ENCODE data around the gene KCNAB1. TPM values are rescaled to one million over a fixed set of nuclear protein-coding genes. Genes with fewer than 3 reads are reported as not detected.

KCNAB1 gene
- total and polyA plus RNA-seq, 2 experiments from 2014 or later = 0.06 to 0.70 TPM

- TF ChIP-seq CTCF (IDR thresholded peaks at IDR 0.05; ENCODE audit: low read depth, low read length) = no peak
- H3K27ac ChIP-seq = no peak overlapping the region
- H3K4me1 ChIP-seq (ENCODE audit: low read depth) = no peaks in the 10 kb centered on the region
- no peaks in the 10 kb centered on the region for H3K9me3 ChIP-seq (ENCODE audit: low read depth)
- H3K27me3 ChIP-seq = no peaks in the 10 kb centered on the region
- no peak for DNase-seq (ENCODE audit: low read depth in 1 of 2, low spot score in 1 of 2)
- no peak overlapping the region for H3K4me3 ChIP-seq
- H3K36me3 ChIP-seq = no peaks in the 10 kb centered on the region
Observed at GRCh38 chr3:156493887-156494286, 373.5 kb downstream of the KCNAB1 start.

- TF ChIP-seq CTCF (IDR thresholded peaks at IDR 0.05; ENCODE audit: low read depth, low read length) = no peak
- no peaks in the 10 kb centered on the region for H3K36me3 ChIP-seq
- no peak for DNase-seq (ENCODE audit: low read depth in 1 of 2, low spot score in 1 of 2)
- no peak overlapping the region for H3K4me3 ChIP-seq
- H3K27me3 ChIP-seq = no peaks in the 10 kb centered on the region
- H3K27ac ChIP-seq = no peak overlapping the region
- H3K9me3 ChIP-seq (ENCODE audit: low read depth) = no peaks in the 10 kb centered on the region
- no peaks in the 10 kb centered on the region for H3K4me1 ChIP-seq (ENCODE audit: low read depth)
Observed at GRCh38 chr3:156495816-156496215, 375.4 kb downstream of the KCNAB1 start.

GRCh38 chr3:156497326-156497725 lies 376.9 kb downstream of the KCNAB1 start:
- H3K27me3 ChIP-seq = no peaks in the 10 kb centered on the region
- TF ChIP-seq CTCF (IDR thresholded peaks at IDR 0.05; ENCODE audit: low read depth, low read length) = no peak
- no peak overlapping the region for H3K4me3 ChIP-seq
- no peaks in the 10 kb centered on the region for H3K4me1 ChIP-seq (ENCODE audit: low read depth)
- no peak for DNase-seq (ENCODE audit: low read depth in 1 of 2, low spot score in 1 of 2)
- no peaks in the 10 kb centered on the region for H3K36me3 ChIP-seq
- no peaks in the 10 kb centered on the region for H3K9me3 ChIP-seq (ENCODE audit: low read depth)
- no peak overlapping the region for H3K27ac ChIP-seq

- H3K9me3 ChIP-seq (ENCODE audit: low read depth) = no peaks in the 10 kb centered on the region
- no peaks in the 10 kb centered on the region for H3K36me3 ChIP-seq
- no peak overlapping the region for H3K27ac ChIP-seq
- no peak for DNase-seq (ENCODE audit: low read depth in 1 of 2, low spot score in 1 of 2)
- H3K27me3 ChIP-seq = no peaks in the 10 kb centered on the region
- no peaks in the 10 kb centered on the region for H3K4me1 ChIP-seq (ENCODE audit: low read depth)
- no peak overlapping the region for H3K4me3 ChIP-seq
- TF ChIP-seq CTCF (IDR thresholded peaks at IDR 0.05; ENCODE audit: low read depth, low read length) = no peak
Observed at GRCh38 chr3:156498307-156498706, 377.9 kb downstream of the KCNAB1 start.

- Histone ChIP-seq H3K27ac (no peak overlapping the region), H3K27me3 (no peaks in the 10 kb centered on the region), H3K4me1 (ENCODE audit: low read depth) (no peaks in the 10 kb centered on the region), H3K36me3 (no peaks in the 10 kb centered on the region), H3K4me3 (no peak overlapping the region), H3K9me3 (ENCODE audit: low read depth) (no peaks in the 10 kb centered on the region)
- no peak for TF ChIP-seq CTCF (IDR thresholded peaks at IDR 0.05; ENCODE audit: low read depth, low read length)
- DNase-seq (ENCODE audit: low read depth in 1 of 2, low spot score in 1 of 2) = no peak
Observed at GRCh38 chr3:156507285-156507684, 386.9 kb downstream of the KCNAB1 start.
